Measurements from ENCODE around the gene UBTD1. TPM values are rescaled to one million over a fixed set of nuclear protein-coding genes. Genes with fewer than 3 reads are reported as not detected.

UBTD1 gene
- total RNA-seq, 1 experiment from 2014 or later = 19.0 TPM

DNA sequence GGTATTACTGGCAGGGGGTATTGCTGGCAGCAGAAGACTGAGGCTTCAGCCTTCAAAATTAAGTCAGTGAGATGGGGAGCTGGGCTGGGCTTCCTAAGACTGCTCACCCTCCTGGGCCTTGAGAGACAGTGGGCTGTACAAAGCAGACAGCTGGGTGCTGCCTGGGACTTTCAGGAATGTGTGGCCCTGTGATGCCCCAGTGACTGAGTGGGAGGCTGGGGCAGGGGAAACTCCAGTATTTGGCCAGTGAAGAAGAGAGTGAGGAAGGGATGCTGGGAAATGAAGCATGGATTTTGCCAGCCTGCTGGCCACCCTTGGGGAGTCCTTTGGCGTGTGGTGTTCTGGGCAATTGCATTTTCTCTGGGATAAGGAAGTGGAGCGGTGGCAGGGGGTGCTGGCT is 74.3 kb downstream of the UBTD1 start:
- H3K27ac Mint-ChIP-seq = peak overlapping the region in 2 of 3 experiments; percentile 66 to 79; a peak in 3 of 7 replicates
- no CpG with 5 or more reads among the region's 2 CpGs for WGBS (ENCODE audit: extremely low coverage, insufficient read length, low lambda C conversion rate)

More for the DNA sequence above, 74.3 kb downstream of the UBTD1 start:
- peaks cover 0 to 12% (median 0%) of the 10 kb centered on the region in 3 experiments; a peak in 3 of 7 replicates for H3K36me3 Mint-ChIP-seq (ENCODE audit: insufficient read depth in 1 of 3, low read depth in 3 of 3)
- DNase-seq = no peak
- Histone ChIP-seq H3K23ac (ENCODE audit: insufficient read length, low read depth, low read length) (no peak overlapping the region), H3K79me1 (ENCODE audit: insufficient read depth, low read depth, low read length, poor library complexity, severe bottlenecking) (no peaks in the 10 kb centered on the region), H2BK15ac (ENCODE audit: low read depth, low read length) (no peak overlapping the region), H3K56ac (ENCODE audit: insufficient read length, low read depth, low read length) (no peak overlapping the region), H2BK120ac (ENCODE audit: low read depth, low read length, poor library complexity, severe bottlenecking) (no peak overlapping the region), H3T11ph (ENCODE audit: low read length) (no peak overlapping the region), H4K20me1 (ENCODE audit: control insufficient read depth, insufficient read depth, insufficient read length) (no peaks in the 10 kb centered on the region), H2BK12ac (ENCODE audit: insufficient read length, low read depth, low read length) (no peak overlapping the region), H3K23me2 (ENCODE audit: insufficient read length, low read depth, low read length, poor library complexity, severe bottlenecking) (no peaks in the 10 kb centered on the region), H3K18ac (ENCODE audit: insufficient read length, low read depth, low read length) (no peak overlapping the region), H4K91ac (ENCODE audit: insufficient read length, low read depth, low read length) (no peak overlapping the region), H3K9me3 (ENCODE audit: control insufficient read depth, low read depth, low read length) (no peaks in the 10 kb centered on the region), H3K79me2 (ENCODE audit: insufficient read depth, low read length) (no peaks in the 10 kb centered on the region), H3K27me3 (ENCODE audit: insufficient read depth, low read length) (no peaks in the 10 kb centered on the region), H3K4ac (ENCODE audit: low read depth, low read length) (no peak overlapping the region), H3K27ac (ENCODE audit: insufficient read length, low read depth, low read length) (no peak overlapping the region), H3K9ac (ENCODE audit: extremely low read depth, insufficient read length, low read length) (no peak overlapping the region), H4K8ac (replicated peaks; ENCODE audit: insufficient read length, low read depth, low read length) (no peak overlapping the region), H3K4me2 (ENCODE audit: insufficient read depth, insufficient read length, low read length) (no peak overlapping the region), H2AK5ac (ENCODE audit: insufficient read length, low read length) (no peak overlapping the region), H2AFZ (ENCODE audit: low read length) (no peak overlapping the region), H2BK20ac (ENCODE audit: low read depth, low read length, poor library complexity, severe bottlenecking) (no peak overlapping the region), H3K4me1 (ENCODE audit: insufficient read depth, low read length) (no peaks in the 10 kb centered on the region), H4K5ac (ENCODE audit: insufficient read length, low read depth, low read length) (no peak overlapping the region), H3K14ac (ENCODE audit: insufficient read depth, low read length) (no peak overlapping the region; the same call in 1 of the 2 replicates), H2BK5ac (ENCODE audit: insufficient read length, low read length) (no peak overlapping the region)
- H3K4me3 Mint-ChIP-seq = no peak overlapping the region; a peak in 1 of 5 replicates
- no peaks in the 10 kb centered on the region for H3K9me3 Mint-ChIP-seq
- no peaks in the 10 kb centered on the region for H3K27me3 Mint-ChIP-seq (ENCODE audit: low read depth)
- peaks cover 11 to 13% of the 10 kb centered on the region in 2 experiments for H3K4me1 Mint-ChIP-seq
- TF ChIP-seq, protein P1, sequence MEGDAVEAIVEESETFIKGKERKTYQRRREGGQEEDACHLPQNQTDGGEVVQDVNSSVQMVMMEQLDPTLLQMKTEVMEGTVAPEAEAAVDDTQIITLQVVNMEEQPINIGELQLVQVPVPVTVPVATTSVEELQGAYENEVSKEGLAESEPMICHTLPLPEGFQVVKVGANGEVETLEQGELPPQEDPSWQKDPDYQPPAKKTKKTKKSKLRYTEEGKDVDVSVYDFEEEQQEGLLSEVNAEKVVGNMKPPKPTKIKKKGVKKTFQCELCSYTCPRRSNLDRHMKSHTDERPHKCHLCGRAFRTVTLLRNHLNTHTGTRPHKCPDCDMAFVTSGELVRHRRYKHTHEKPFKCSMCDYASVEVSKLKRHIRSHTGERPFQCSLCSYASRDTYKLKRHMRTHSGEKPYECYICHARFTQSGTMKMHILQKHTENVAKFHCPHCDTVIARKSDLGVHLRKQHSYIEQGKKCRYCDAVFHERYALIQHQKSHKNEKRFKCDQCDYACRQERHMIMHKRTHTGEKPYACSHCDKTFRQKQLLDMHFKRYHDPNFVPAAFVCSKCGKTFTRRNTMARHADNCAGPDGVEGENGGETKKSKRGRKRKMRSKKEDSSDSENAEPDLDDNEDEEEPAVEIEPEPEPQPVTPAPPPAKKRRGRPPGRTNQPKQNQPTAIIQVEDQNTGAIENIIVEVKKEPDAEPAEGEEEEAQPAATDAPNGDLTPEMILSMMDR (conservative IDR thresholded peaks at IDR 0.05) = no peak
